ENCODE measurements around the gene SPTB.

The SPTB gene

GRCh38 chr14:64748995-64749714 is 130.6 kb downstream of the SPTB start:
- DNase-seq (ENCODE audit: low spot score), result no peak
- CTCF ChIA-PET, result no interaction called here
- TF ChIP-seq, protein P1, sequence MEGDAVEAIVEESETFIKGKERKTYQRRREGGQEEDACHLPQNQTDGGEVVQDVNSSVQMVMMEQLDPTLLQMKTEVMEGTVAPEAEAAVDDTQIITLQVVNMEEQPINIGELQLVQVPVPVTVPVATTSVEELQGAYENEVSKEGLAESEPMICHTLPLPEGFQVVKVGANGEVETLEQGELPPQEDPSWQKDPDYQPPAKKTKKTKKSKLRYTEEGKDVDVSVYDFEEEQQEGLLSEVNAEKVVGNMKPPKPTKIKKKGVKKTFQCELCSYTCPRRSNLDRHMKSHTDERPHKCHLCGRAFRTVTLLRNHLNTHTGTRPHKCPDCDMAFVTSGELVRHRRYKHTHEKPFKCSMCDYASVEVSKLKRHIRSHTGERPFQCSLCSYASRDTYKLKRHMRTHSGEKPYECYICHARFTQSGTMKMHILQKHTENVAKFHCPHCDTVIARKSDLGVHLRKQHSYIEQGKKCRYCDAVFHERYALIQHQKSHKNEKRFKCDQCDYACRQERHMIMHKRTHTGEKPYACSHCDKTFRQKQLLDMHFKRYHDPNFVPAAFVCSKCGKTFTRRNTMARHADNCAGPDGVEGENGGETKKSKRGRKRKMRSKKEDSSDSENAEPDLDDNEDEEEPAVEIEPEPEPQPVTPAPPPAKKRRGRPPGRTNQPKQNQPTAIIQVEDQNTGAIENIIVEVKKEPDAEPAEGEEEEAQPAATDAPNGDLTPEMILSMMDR (conservative IDR thresholded peaks at IDR 0.05; ENCODE audit: low read depth), result no peak
- POLR2A ChIA-PET (ENCODE audit: low non-redundant PET), result no interaction called here
- H3K27ac ChIP-seq, result peak overlapping the region; percentile 67

DNA sequence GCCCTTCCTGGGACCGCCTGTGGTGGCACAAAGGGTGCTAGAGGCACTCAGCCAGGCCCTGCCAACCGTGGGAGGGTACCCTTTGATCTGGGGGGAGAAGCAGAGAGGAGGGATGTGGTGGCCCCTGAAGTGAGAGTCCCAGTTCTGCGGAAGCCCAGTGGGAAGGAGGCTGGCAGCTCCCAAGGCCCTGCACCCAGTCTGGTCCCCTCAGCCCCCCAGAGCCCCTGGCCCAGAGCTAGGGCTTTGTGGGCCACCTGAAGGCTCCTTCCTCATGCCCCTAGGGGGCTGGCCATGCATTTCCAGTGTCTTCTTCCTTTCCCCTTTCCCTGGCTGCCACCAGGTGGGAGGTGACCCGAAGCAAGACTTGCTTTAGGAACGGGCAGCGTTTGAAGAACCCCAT is 131.2 kb downstream of the SPTB start:
- ChIA-PET POLR2A (ENCODE audit: low non-redundant PET) (no interaction called here), CTCF (no interaction called here)
- TF ChIP-seq, protein P1 (conservative IDR thresholded peaks at IDR 0.05; ENCODE audit: low read depth), result no peak
- no peak for DNase-seq (ENCODE audit: low spot score)
- peak overlapping the region; percentile 67 for H3K27ac ChIP-seq

DNA sequence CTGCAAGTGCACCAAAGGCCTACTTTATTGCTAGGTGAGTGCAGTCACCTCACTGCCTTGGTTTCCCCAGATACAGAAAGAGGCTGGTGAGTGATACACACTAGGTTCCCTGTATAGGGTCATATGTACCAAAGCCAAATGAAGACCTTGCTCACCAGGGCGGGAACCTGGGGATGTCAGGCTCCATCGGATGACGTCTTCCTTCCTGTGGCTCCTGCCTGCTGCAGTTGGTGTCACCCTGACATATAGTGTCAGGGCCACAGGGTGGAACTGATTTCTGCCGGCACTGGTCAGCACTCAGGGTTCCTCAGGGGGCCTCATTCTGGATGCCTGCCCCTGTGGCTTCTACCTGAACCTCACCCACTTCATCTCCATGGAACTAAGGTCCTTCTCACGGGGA is 132.4 kb downstream of the SPTB start:
- CTCF ChIA-PET, result interaction anchor here (0.7 kb wide), 1 partner anchor 278 kb away, joined by 3 read pairs; no protein-coding TSS in a partner anchor
- peak overlapping the region; percentile 67 for H3K27ac ChIP-seq
- no peak for DNase-seq (ENCODE audit: low spot score)
- TF ChIP-seq, protein P1 (conservative IDR thresholded peaks at IDR 0.05; ENCODE audit: low read depth), result no peak
- POLR2A ChIA-PET (ENCODE audit: low non-redundant PET), result no interaction called here

DNA sequence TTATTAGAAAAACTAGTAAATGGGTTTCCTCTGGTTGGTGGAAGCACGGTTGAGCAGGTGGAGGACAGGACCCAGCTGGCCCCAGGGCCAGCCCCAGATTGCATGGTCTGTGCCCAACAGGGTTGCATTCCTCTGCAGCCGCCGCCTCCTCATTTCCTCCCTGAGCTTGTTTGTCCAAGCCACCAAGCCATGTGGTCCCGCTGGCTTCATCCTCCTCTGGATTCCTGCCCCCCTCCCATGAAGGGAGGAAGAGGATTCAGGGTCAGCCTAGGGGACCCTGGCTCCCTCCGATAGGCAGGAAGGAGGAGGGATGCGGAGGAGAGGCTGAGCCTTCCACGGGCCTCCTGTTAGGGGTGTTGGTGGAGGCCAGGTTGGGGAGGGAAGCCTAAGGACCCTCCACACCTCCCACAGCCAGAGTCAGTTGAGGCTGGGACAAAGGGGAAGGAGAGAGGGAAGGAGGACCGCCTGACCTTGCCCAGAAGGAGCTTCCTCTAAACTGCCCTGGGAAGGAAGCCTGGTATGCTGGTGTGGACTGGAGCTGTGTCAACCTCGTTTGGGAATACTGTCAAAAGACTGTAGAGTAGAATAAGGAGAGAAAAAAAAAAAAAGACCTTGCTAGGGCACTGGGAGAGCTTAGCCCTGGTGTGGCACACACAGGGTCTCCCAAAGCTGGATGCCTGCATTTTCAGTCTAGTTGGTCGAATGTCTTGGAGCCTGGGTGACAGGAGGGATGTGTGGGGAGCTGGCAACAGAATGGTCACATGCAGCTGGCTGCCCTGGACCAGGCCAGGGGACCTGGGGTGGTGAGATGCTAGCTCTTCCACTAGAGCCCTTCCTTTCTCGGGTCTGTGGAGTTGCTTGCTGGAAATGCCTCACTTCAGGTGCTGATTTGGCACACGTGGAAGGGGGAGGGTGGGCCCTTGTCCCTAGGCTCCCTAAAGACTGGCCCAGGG is 133.1 kb downstream of the SPTB start:
- POLR2A ChIA-PET (ENCODE audit: low non-redundant PET), result no interaction called here
- peak overlapping the region; percentile 67 for H3K27ac ChIP-seq
- DNase-seq (ENCODE audit: low spot score), result no peak
- CTCF ChIA-PET, result interaction anchor here (0.6 to 1.3 kb wide), 6 partner anchors 16 to 277 kb away, joined by 3 to 4 read pairs (median 3); no protein-coding TSS in a partner anchor
- TF ChIP-seq, protein P1 (conservative IDR thresholded peaks at IDR 0.05; ENCODE audit: low read depth), result no peak

DNA sequence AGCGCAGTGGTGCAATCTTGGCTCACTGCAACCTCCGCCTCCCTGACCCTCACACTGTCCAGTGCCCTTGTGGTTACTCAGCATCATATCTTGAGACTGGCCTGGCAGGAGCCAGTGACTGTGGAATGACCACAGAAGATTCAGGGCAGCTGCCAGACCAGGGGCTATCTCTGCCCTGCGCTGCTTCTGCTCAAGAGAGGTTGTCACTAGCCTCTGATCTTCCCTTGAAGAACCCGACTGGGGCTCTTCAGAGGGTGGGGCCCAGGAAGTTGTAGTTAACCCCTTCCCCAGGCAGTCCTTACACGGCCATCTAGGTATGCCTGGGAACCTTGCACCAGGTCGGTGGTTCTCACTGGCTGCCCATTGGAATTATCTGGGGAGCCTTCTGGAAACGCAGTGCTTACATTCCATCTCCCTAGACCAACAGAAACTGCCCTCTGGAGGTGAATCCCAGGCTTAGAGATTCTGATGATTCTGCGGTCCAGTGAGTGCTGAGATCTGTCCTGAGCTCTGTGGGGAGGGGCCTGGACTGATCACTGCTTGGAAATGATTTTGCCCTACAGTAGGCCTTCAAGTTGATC is 134.1 kb downstream of the SPTB start:
- TF ChIP-seq, protein P1 (conservative IDR thresholded peaks at IDR 0.05; ENCODE audit: low read depth), result no peak
- no peak for DNase-seq (ENCODE audit: low spot score)
- CTCF ChIA-PET, result interaction anchor here (0.5 to 1.3 kb wide), 5 partner anchors 17 to 214 kb away, joined by 3 to 10 read pairs (median 4); no protein-coding TSS in a partner anchor
- H3K27ac ChIP-seq, result peak overlapping the region; percentile 67
- POLR2A ChIA-PET (ENCODE audit: low non-redundant PET), result no interaction called here

DNA sequence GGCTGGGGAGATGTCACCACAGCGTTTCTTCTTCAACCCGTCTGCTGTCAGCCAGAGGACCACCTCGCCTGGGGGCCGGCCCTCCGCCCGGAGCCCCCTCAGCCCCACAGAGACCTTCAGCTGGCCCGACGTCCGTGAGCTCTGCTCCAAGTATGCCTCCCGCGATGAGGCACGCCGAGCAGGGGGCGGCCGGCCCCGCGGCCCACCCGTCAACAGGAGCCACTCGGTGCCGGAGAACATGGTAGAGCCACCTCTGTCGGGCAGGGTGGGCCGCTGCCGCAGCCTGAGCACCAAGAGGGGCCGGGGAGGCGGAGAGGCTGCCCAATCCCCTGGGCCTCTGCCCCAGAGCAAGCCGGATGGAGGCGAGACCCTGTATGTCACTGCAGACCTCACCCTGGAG is 136.6 kb downstream of the SPTB start:
- no peak for DNase-seq (ENCODE audit: low spot score)
- TF ChIP-seq, protein P1 (conservative IDR thresholded peaks at IDR 0.05; ENCODE audit: low read depth), result no peak
- ChIA-PET CTCF (no interaction called here), POLR2A (ENCODE audit: low non-redundant PET) (no interaction called here)
- peak overlapping the region; percentile 67 for H3K27ac ChIP-seq
